HepG2 (cell line): ENCODE results near the gene HDHD3. TPM values are rescaled to one million over a fixed set of nuclear protein-coding genes. Genes with fewer than 3 reads are reported as not detected.

Experiments used
- AGO2 ChIP-seq: fragments of 200-400 bp; formaldehyde crosslinking; optimal IDR thresholded peaks from 2 replicates; pipeline ENCODE3; 2017; ENCODE audit warnings: mild to moderate bottlenecking, low read depth, low read length, moderate library complexity
- ARNT ChIP-seq: fragments of 450-650 bp; IDR thresholded peaks from 2 replicates; pipeline ENCODE4 v1.6.1; 2017
- ATF7 ChIP-seq, 2 experiments: fragments of 450-650 bp in 1 of 2; sonication (generic) in 1 of 2; formaldehyde crosslinking in 1 of 2; IDR thresholded peaks; 2 replicates each; pipeline versions ENCODE4 v1.4.0 to v1.6.1; 2016 to 2020; ENCODE audit warnings: antibody characterized with exemption in 1 of 2, mild to moderate bottlenecking in 1 of 2, missing genetic modification reagents in 1 of 2
- CREM ChIP-seq, 2 experiments: sonication (generic) in 1 of 2; formaldehyde crosslinking in 1 of 2; IDR thresholded peaks; 2 replicates each; pipeline versions ENCODE4 v1.4.0 to v1.6.1; 2016 to 2020; ENCODE audit warnings: antibody characterized with exemption in 1 of 2, mild to moderate bottlenecking in 1 of 2, missing genetic modification reagents in 1 of 2
- DDIT3 ChIP-seq: sonication (generic); formaldehyde crosslinking; IDR thresholded peaks from 2 replicates; pipeline ENCODE4 v1.4.0; 2020; ENCODE audit warnings: mild to moderate bottlenecking, missing genetic modification reagents
- EHMT2 ChIP-seq: fragments of 200-600 bp; sonication (generic); IDR thresholded peaks from 2 replicates; pipeline ENCODE4 v1.7.0; 2017; ENCODE audit warnings: antibody characterized with exemption, low read depth, low read length, borderline replicate concordance
- FOSL2 ChIP-seq: sonication (generic); formaldehyde crosslinking; IDR thresholded peaks from 2 replicates; pipeline ENCODE4 v1.4.0; 2020; ENCODE audit warnings: missing genetic modification reagents
- HNRNPL ChIP-seq: fragments of 200-400 bp; formaldehyde crosslinking; IDR thresholded peaks from 2 replicates; pipeline ENCODE4 v1.6.1; 2017; ENCODE audit warnings: mild to moderate bottlenecking, low read depth, low read length
- KMT2B ChIP-seq: IDR thresholded peaks from 2 replicates; pipeline ENCODE4 v1.6.1; 2016; ENCODE audit warnings: missing genetic modification reagents, missing compliant biosample characterization
- MAZ ChIP-seq, 2 experiments: sonication (generic) in 1 of 2; formaldehyde crosslinking in 1 of 2; IDR thresholded peaks; 2 replicates each; pipeline versions ENCODE4 v1.5.0 to v1.6.1; 2012 to 2020; ENCODE audit warnings: low read depth in 2 of 2, mild to moderate bottlenecking in 2 of 2, borderline replicate concordance in 1 of 2, improper control_type of control experiment in 1 of 2, low read length in 1 of 2, missing genetic modification reagents in 1 of 2, moderate library complexity in 1 of 2
- MYC ChIP-seq: sonication (generic); formaldehyde crosslinking; IDR thresholded peaks from 2 replicates; pipeline ENCODE4 v1.9.0; 2021; ENCODE audit warnings: missing genetic modification reagents, borderline replicate concordance
- SIN3B ChIP-seq: fragments of 150-350 bp; IDR thresholded peaks from 2 replicates; pipeline ENCODE4 v1.6.1; 2014; ENCODE audit warnings: low read length
- SMAD9 ChIP-seq: sonication (generic); formaldehyde crosslinking; IDR thresholded peaks from 2 replicates; pipeline ENCODE4 v1.5.1; 2020; ENCODE audit warnings: mild to moderate bottlenecking, missing genetic modification reagents
- SNRNP70 ChIP-seq: fragments of 200-400 bp; formaldehyde crosslinking; IDR thresholded peaks from 2 replicates; pipeline ENCODE4 v1.6.1; 2017; ENCODE audit warnings: mild to moderate bottlenecking, low read depth, low read length, moderate library complexity
- THYN1 ChIP-seq: sonication (generic); formaldehyde crosslinking; IDR thresholded peaks from 2 replicates; pipeline ENCODE4 v1.8.1; 2023; ENCODE audit warnings: low read depth, mild to moderate bottlenecking, moderate library complexity, missing genetic modification reagents, borderline replicate concordance
- U2AF2 ChIP-seq: fragments of 200-400 bp; formaldehyde crosslinking; IDR thresholded peaks from 2 replicates; pipeline ENCODE4 v1.6.1; 2017; ENCODE audit warnings: low read depth, mild to moderate bottlenecking, low read length
- ZBTB3 ChIP-seq: sonication (generic); formaldehyde crosslinking; IDR thresholded peaks from 2 replicates; pipeline ENCODE4 v1.4.0; 2020; ENCODE audit warnings: low read depth, mild to moderate bottlenecking, moderate library complexity, missing genetic modification reagents, borderline replicate concordance
- ZNF260 ChIP-seq: sonication (generic); formaldehyde crosslinking; IDR thresholded peaks from 2 replicates; pipeline ENCODE4 v1.4.0; 2020; ENCODE audit warnings: missing genetic modification reagents, low read depth, mild to moderate bottlenecking, borderline replicate concordance
- ZNF678 ChIP-seq: sonication (generic); formaldehyde crosslinking; IDR thresholded peaks from 2 replicates; pipeline ENCODE4 v1.4.0; 2020; ENCODE audit warnings: mild to moderate bottlenecking, missing genetic modification reagents
- ZSCAN30 ChIP-seq: sonication (generic); formaldehyde crosslinking; IDR thresholded peaks from 2 replicates; pipeline ENCODE4 v1.5.0; 2020; ENCODE audit warnings: mild to moderate bottlenecking, missing genetic modification reagents
- polyA plus RNA-seq, 8 experiments: library from polyadenylated mRNA; depleted of rRNA in 3 of 8; stranded (reverse) in 7 of 8; unstranded in 1 of 8; fragments of >200 nt; fragmentation: Illumina TruSeq in 4 of 8; extraction: Trizol in 4 of 8; gene quantifications; 2 replicates each; pipeline versions ENCODE4 v1.2.1 to v1.2.3, GENCODE V29; 2011 to 2016; ENCODE audit warnings: low read depth in 4 of 8, missing spikeins in 1 of 8, mixed read lengths in 1 of 8; ENCODE audit not compliant: insufficient read depth in 1 of 8
- total RNA-seq, 5 experiments: library from RNA; depleted of rRNA; stranded (reverse); fragments of >200 nt; fragmentation: Illumina TruSeq; extraction: Trizol; gene quantifications; 2 replicates each; pipeline ENCODE4 v1.2.3, GENCODE V29; 2016; ENCODE audit warnings: low read depth in 1 of 5
- TF ChIP-seq, protein P1 (sequence below): sonication (generic); formaldehyde crosslinking; IDR thresholded peaks from 2 replicates; pipeline ENCODE4 v1.4.0; 2020; ENCODE audit warnings: missing genetic modification reagents
- TF ChIP-seq, protein P2 (sequence below): sonication (generic); formaldehyde crosslinking; IDR thresholded peaks from 2 replicates; pipeline ENCODE4 v1.4.0; 2020; ENCODE audit warnings: mild to moderate bottlenecking, missing genetic modification reagents

Gene HDHD3
- total and polyA plus RNA-seq, 2 of the 13 experiments (the other 11 are each of a cell fraction or from before 2014, with no cell fraction given): 23.1 to 38.5 TPM

GRCh38 chr9:113401027-113401792 lies 24.4 kb upstream of the HDHD3 start, which contains the start of gene ALAD (continued):
- TF ChIP-seq, protein P1, sequence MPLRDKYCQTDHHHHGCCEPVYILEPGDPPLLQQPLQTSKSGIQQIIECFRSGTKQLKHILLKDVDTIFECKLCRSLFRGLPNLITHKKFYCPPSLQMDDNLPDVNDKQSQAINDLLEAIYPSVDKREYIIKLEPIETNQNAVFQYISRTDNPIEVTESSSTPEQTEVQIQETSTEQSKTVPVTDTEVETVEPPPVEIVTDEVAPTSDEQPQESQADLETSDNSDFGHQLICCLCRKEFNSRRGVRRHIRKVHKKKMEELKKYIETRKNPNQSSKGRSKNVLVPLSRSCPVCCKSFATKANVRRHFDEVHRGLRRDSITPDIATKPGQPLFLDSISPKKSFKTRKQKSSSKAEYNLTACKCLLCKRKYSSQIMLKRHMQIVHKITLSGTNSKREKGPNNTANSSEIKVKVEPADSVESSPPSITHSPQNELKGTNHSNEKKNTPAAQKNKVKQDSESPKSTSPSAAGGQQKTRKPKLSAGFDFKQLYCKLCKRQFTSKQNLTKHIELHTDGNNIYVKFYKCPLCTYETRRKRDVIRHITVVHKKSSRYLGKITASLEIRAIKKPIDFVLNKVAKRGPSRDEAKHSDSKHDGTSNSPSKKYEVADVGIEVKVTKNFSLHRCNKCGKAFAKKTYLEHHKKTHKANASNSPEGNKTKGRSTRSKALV: peak; percentile 70; the same call in 1 of the 2 replicates
- TF ChIP-seq AGO2 (no peak), ZBTB3 (no peak), U2AF2 (no peak), SNRNP70 (no peak), DDIT3 (CRISPR knock-in tag) (no peak), SIN3B (no peak), THYN1 (CRISPR knock-in tag) (no peak), FOSL2 (CRISPR knock-in tag) (0 out of 2 replicates have a peak, but pooled peaks have one; percentile 13), EHMT2 (no peak), MAZ (IDR thresholded peaks at IDR 0.05; ENCODE audit: borderline replicate concordance, low read depth, low read length) (0 out of 2 replicates have a peak, but pooled peaks have one; percentile 44), MAZ (CRISPR knock-in tag; IDR thresholded peaks at IDR 0.05; ENCODE audit: low read depth) (peak; percentile 92), ZNF678 (CRISPR knock-in tag) (no peak), HNRNPL (no peak), ZNF260 (no peak), CREM (IDR thresholded peaks at IDR 0.05) (no peak), CREM (CRISPR knock-in tag; IDR thresholded peaks at IDR 0.05) (no peak), ARNT (no peak), KMT2B (CRISPR knock-in tag) (peak; percentile 82), MYC (CRISPR knock-in tag) (peak; percentile 69; the same call in 1 of the 2 replicates), ATF7 (IDR thresholded peaks at IDR 0.05) (no peak), ATF7 (CRISPR knock-in tag; IDR thresholded peaks at IDR 0.05) (no peak), SMAD9 (CRISPR knock-in tag) (no peak), ZSCAN30 (CRISPR knock-in tag) (no peak)
- TF ChIP-seq, protein P2, sequence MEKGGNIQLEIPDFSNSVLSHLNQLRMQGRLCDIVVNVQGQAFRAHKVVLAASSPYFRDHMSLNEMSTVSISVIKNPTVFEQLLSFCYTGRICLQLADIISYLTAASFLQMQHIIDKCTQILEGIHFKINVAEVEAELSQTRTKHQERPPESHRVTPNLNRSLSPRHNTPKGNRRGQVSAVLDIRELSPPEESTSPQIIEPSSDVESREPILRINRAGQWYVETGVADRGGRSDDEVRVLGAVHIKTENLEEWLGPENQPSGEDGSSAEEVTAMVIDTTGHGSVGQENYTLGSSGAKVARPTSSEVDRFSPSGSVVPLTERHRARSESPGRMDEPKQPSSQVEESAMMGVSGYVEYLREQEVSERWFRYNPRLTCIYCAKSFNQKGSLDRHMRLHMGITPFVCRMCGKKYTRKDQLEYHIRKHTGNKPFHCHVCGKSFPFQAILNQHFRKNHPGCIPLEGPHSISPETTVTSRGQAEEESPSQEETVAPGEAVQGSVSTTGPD (CRISPR knock-in tag): no peak
